ENCODE data around the gene MICU1. TPM values are rescaled to one million over a fixed set of nuclear protein-coding genes. Genes with fewer than 3 reads are reported as not detected.

Gene MICU1
- total RNA-seq, 1 experiment from 2014 or later: 39.4 TPM

DNA sequence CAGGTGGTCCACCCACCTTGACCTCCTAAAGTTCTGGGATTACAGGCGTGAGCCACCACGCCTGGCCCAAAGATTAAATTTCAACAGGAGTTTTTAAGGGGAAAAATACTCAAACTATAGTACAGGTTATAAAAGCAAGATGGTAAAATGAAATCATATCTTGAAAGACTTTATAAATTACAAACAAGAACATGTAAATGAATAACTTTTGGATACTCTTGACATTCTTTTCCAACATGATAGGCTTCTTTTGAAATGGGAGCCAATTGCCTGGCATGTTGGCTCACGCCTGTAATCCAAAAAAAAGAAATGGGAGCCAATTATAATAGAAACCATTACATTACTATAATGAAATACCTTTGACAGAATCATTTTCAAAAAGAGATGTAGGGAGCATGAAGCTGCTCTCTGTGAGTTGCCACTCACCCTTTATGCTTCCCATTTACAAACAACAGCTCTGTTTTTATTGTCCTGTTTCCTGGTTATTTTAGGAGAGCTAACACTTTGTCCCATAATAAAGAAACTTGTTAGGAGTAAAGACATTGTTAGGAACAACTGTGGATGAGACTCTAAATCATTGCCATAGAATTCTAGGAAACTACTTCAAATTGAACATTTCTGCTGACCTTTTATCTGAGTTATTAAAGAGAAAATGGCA is 41.5 kb upstream of the MICU1 start (continued):
- TF ChIP-seq SRF (IDR thresholded peaks at IDR 0.05; ENCODE audit: low read depth) (no peak), TCF7L2 (IDR thresholded peaks at IDR 0.05; ENCODE audit: borderline replicate concordance, extremely low read depth, insufficient read depth, insufficient read length) (no peak), EZH2phosphoT487 (IDR thresholded peaks at IDR 0.05; ENCODE audit: borderline replicate concordance) (no peak), EZH2 (IDR thresholded peaks at IDR 0.05) (no peak), JUND (IDR thresholded peaks at IDR 0.05) (no peak), POLR2AphosphoS5 (IDR thresholded peaks at IDR 0.05; ENCODE audit: low read depth, low read length) (no peak)
- TF ChIP-seq, protein P1, sequence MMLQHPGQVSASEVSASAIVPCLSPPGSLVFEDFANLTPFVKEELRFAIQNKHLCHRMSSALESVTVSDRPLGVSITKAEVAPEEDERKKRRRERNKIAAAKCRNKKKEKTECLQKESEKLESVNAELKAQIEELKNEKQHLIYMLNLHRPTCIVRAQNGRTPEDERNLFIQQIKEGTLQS (IDR thresholded peaks at IDR 0.05): no peak
- TF ChIP-seq, protein P2, sequence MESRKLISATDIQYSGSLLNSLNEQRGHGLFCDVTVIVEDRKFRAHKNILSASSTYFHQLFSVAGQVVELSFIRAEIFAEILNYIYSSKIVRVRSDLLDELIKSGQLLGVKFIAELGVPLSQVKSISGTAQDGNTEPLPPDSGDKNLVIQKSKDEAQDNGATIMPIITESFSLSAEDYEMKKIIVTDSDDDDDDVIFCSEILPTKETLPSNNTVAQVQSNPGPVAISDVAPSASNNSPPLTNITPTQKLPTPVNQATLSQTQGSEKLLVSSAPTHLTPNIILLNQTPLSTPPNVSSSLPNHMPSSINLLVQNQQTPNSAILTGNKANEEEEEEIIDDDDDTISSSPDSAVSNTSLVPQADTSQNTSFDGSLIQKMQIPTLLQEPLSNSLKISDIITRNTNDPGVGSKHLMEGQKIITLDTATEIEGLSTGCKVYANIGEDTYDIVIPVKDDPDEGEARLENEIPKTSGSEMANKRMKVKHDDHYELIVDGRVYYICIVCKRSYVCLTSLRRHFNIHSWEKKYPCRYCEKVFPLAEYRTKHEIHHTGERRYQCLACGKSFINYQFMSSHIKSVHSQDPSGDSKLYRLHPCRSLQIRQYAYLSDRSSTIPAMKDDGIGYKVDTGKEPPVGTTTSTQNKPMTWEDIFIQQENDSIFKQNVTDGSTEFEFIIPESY (IDR thresholded peaks at IDR 0.05; ENCODE audit: extremely low read depth, insufficient replicate concordance, low read length): no peak

DNA sequence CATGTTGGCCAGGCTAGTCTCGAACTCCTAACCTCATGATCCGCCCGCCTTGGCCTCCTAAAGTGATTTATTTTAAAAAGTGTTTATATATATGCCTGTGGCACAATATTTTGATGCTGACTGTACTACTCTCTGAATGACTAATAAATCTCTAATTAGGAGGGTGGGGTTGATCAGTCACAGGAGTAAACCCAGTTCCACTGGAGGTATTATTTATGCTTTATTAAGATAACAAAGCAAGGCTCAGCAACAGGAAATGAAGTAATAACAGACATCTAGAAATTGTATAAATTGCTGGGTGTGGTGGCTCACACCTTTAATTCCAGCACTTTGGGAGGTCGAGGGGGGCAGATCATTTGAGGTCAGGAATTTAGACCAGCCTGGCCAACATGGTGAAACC is 40.0 kb upstream of the MICU1 start:
- Histone ChIP-seq H3K36me3 (ENCODE audit: control insufficient read depth in 1 of 2, insufficient read depth in 2 of 2, low read length in 2 of 2) (no peaks in the 10 kb centered on the region), H3K4me2 (ENCODE audit: low read length) (peak overlapping the region; percentile 33; the same call in 1 of the 2 replicates), H3K27ac (ENCODE audit: low read depth, low read length) (no peak overlapping the region), H3K9me2 (ENCODE audit: insufficient read depth) (no peaks in the 10 kb centered on the region), H3K4me3 (replicated peaks in 1 of 2; ENCODE audit: low read depth in 1 of 2, low read length in 2 of 2) (no peak overlapping the region), H3K9ac (ENCODE audit: low read length) (no peak overlapping the region), H4K20me1 (ENCODE audit: insufficient read depth) (no peaks in the 10 kb centered on the region), H3K4me1 (ENCODE audit: control insufficient read depth in 1 of 2, insufficient read depth in 2 of 2, low read length in 2 of 2) (peaks cover 6 to 10% of the 10 kb centered on the region in 2 experiments; a peak in 3 of 4 replicates), H3K79me2 (ENCODE audit: insufficient read depth, low read length) (no peaks in the 10 kb centered on the region), H3K9me3 (ENCODE audit: control insufficient read depth in 1 of 2, insufficient read depth in 1 of 2, low read depth in 1 of 2, low read length in 2 of 2) (no peaks in the 10 kb centered on the region), H3K27me3 (ENCODE audit: insufficient read depth, low read length) (no peaks in the 10 kb centered on the region), H2AFZ (ENCODE audit: low read depth, low read length, poor library complexity, severe bottlenecking) (peak overlapping the region; percentile 73)
- POLR2A ChIA-PET: interaction anchor here (1.4 kb wide), 2 partner anchors 10 to 40 kb away, joined by 4 read pairs; partner anchors contain the start of gene MICU1
- RAD21 ChIA-PET (ENCODE audit: low non-redundant PET in 1 of 2, low total read pairs in 2 of 2, uncharacterized antibody in 2 of 2, unreplicated experiment in 2 of 2): no interaction called here
- CTCF ChIA-PET: no interaction called here
- BruUV-seq (replicated peaks): no TSS peak
- intact Hi-C loops (cut with micrococcal nuclease): no loop called here
- DNase-seq (ENCODE audit: low read depth, low spot score) (no peak), ATAC-seq (no peak)
- TF ChIP-seq SIN3A (IDR thresholded peaks at IDR 0.05; ENCODE audit: low read depth) (no peak), ZFX (IDR thresholded peaks at IDR 0.05) (no peak), SP1 (IDR thresholded peaks at IDR 0.05; ENCODE audit: low read depth) (no peak; the same call in 1 of the 2 replicates), EZH2 (IDR thresholded peaks at IDR 0.05) (no peak), TCF7L2 (IDR thresholded peaks at IDR 0.05; ENCODE audit: borderline replicate concordance, extremely low read depth, insufficient read depth, insufficient read length) (no peak), EZH2phosphoT487 (IDR thresholded peaks at IDR 0.05; ENCODE audit: borderline replicate concordance) (no peak), EGR1 (IDR thresholded peaks at IDR 0.05; ENCODE audit: low read depth) (no peak), YY1 (IDR thresholded peaks at IDR 0.05; ENCODE audit: extremely low read depth, insufficient replicate concordance, low read depth, low read length) (no peak), SRF (IDR thresholded peaks at IDR 0.05; ENCODE audit: low read depth) (no peak), POLR2A (IDR thresholded peaks at IDR 0.05; ENCODE audit: borderline replicate concordance, extremely low read depth, insufficient read depth, insufficient read length) (no peak)
- TF ChIP-seq, protein P2 (IDR thresholded peaks at IDR 0.05; ENCODE audit: extremely low read depth, insufficient replicate concordance, low read length): no peak
- TF ChIP-seq, protein P1 (IDR thresholded peaks at IDR 0.05): no peak
- TF ChIP-seq, protein P3, sequence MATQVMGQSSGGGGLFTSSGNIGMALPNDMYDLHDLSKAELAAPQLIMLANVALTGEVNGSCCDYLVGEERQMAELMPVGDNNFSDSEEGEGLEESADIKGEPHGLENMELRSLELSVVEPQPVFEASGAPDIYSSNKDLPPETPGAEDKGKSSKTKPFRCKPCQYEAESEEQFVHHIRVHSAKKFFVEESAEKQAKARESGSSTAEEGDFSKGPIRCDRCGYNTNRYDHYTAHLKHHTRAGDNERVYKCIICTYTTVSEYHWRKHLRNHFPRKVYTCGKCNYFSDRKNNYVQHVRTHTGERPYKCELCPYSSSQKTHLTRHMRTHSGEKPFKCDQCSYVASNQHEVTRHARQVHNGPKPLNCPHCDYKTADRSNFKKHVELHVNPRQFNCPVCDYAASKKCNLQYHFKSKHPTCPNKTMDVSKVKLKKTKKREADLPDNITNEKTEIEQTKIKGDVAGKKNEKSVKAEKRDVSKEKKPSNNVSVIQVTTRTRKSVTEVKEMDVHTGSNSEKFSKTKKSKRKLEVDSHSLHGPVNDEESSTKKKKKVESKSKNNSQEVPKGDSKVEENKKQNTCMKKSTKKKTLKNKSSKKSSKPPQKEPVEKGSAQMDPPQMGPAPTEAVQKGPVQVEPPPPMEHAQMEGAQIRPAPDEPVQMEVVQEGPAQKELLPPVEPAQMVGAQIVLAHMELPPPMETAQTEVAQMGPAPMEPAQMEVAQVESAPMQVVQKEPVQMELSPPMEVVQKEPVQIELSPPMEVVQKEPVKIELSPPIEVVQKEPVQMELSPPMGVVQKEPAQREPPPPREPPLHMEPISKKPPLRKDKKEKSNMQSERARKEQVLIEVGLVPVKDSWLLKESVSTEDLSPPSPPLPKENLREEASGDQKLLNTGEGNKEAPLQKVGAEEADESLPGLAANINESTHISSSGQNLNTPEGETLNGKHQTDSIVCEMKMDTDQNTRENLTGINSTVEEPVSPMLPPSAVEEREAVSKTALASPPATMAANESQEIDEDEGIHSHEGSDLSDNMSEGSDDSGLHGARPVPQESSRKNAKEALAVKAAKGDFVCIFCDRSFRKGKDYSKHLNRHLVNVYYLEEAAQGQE (IDR thresholded peaks at IDR 0.05; ENCODE audit: low read depth): no peak

Data from HCT116 (cell line).